ENCODE data around the gene SEC63.

SEC63 gene

GRCh38 chr6:107840636-107841274 is 117.3 kb downstream of the SEC63 start:
- Histone ChIP-seq H3K9ac (ENCODE audit: low read length) (no peak overlapping the region), H3K4me1 (ENCODE audit: control insufficient read depth, insufficient read depth, low read length) (no peaks in the 10 kb centered on the region), H3K36me3 (ENCODE audit: control insufficient read depth, insufficient read depth, low read length) (no peaks in the 10 kb centered on the region), H3K27me3 (ENCODE audit: control insufficient read depth, insufficient read depth, low read length) (no peaks in the 10 kb centered on the region), H3K4me3 (ENCODE audit: low read length) (no peak overlapping the region), H3K27ac (ENCODE audit: low read depth, low read length) (no peak overlapping the region)

DNA sequence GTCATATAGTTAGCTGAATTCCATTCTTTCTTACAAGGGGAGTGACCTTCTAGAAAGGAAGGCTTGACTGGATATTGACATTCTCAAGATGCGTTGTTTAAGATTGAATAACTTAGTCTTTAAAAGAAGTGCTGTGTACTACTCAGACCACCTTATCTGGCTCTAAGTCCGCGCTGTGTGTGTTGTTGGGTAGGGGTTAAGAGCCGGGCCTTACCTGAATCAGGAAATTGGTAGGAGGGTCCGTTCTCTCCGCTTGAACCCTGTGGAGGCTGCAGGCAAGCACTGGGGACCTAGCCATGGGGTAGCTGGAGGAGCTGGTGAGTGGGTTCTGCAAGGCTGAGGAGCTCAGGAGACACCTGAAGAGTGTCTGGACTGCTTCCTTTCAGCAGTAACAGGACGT is 124.9 kb downstream of the SEC63 start:
- Histone ChIP-seq H3K9ac (ENCODE audit: low read length) (no peak overlapping the region), H3K4me1 (ENCODE audit: control insufficient read depth, insufficient read depth, low read length) (no peaks in the 10 kb centered on the region), H3K27ac (ENCODE audit: low read depth, low read length) (no peak overlapping the region), H3K27me3 (ENCODE audit: control insufficient read depth, insufficient read depth, low read length) (no peaks in the 10 kb centered on the region), H3K4me3 (ENCODE audit: low read length) (no peak overlapping the region), H3K36me3 (ENCODE audit: control insufficient read depth, insufficient read depth, low read length) (no peaks in the 10 kb centered on the region)

DNA sequence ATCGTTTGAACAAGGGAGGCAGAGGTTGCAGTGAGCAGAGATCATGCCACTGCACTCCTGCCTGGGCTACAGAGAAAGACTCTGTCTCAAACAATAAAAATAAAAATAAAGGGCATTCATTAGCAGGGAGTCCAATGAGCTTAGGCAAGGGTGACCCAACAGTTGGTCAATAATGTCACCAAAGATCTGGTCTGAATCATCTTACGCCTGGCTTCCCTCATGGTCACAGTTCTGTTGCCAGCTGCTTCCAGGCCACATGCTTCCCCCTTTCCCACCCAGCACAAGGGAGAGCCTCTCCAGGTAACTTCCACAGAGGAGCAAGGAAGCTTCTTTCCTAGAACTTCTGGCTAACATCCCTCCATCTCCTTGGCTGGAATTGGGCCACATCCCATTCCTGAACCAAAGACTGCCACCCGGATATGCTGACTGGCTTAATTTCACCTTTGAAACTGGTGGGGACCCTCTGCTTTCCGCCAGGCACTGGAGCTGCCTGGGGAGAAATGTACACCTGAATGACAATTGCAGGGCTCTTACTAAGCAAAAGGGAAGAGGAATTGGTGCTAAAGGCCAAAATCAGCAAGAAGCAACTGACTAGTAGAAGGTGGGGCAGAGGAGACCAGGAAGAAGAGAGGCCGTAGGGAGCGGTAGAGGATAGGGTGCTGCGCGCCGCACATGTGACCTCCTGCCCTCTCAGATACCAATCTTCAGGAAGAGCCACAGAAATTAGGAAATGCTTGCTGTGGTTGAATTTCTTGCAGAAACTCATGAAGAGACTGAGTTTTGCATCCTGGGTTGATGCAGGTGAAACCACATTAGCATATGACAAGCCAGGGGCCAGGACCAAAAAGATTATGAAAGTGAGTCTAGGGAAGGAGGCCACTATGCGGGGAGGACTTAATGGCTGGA is 125.6 kb downstream of the SEC63 start:
- no peaks in the 10 kb centered on the region for H3K4me1 ChIP-seq (ENCODE audit: control insufficient read depth, insufficient read depth, low read length)
- no peak overlapping the region for H3K9ac ChIP-seq (ENCODE audit: low read length)
- no peak overlapping the region for H3K27ac ChIP-seq (ENCODE audit: low read depth, low read length)
- H3K4me3 ChIP-seq (ENCODE audit: low read length): no peak overlapping the region
- no peaks in the 10 kb centered on the region for H3K27me3 ChIP-seq (ENCODE audit: control insufficient read depth, insufficient read depth, low read length)
- H3K36me3 ChIP-seq (ENCODE audit: control insufficient read depth, insufficient read depth, low read length): no peaks in the 10 kb centered on the region

GRCh38 chr6:107830060-107830459 is 127.9 kb downstream of the SEC63 start:
- no peak overlapping the region for H3K4me3 ChIP-seq (ENCODE audit: low read length)
- H3K27ac ChIP-seq (ENCODE audit: low read depth, low read length): no peak overlapping the region
- H3K27me3 ChIP-seq (ENCODE audit: control insufficient read depth, insufficient read depth, low read length): no peaks in the 10 kb centered on the region
- H3K36me3 ChIP-seq (ENCODE audit: control insufficient read depth, insufficient read depth, low read length): no peaks in the 10 kb centered on the region
- no peak overlapping the region for H3K9ac ChIP-seq (ENCODE audit: low read length)
- H3K4me1 ChIP-seq (ENCODE audit: control insufficient read depth, insufficient read depth, low read length): no peaks in the 10 kb centered on the region

- H3K9ac ChIP-seq (ENCODE audit: low read length): no peak overlapping the region
- H3K27me3 ChIP-seq (ENCODE audit: control insufficient read depth, insufficient read depth, low read length): no peaks in the 10 kb centered on the region
- H3K27ac ChIP-seq (ENCODE audit: low read depth, low read length): no peak overlapping the region
- H3K36me3 ChIP-seq (ENCODE audit: control insufficient read depth, insufficient read depth, low read length): no peaks in the 10 kb centered on the region
- no peak overlapping the region for H3K4me3 ChIP-seq (ENCODE audit: low read length)
- no peaks in the 10 kb centered on the region for H3K4me1 ChIP-seq (ENCODE audit: control insufficient read depth, insufficient read depth, low read length)
Measured at GRCh38 chr6:107827541-107827940, 130.5 kb downstream of the SEC63 start.

DNA sequence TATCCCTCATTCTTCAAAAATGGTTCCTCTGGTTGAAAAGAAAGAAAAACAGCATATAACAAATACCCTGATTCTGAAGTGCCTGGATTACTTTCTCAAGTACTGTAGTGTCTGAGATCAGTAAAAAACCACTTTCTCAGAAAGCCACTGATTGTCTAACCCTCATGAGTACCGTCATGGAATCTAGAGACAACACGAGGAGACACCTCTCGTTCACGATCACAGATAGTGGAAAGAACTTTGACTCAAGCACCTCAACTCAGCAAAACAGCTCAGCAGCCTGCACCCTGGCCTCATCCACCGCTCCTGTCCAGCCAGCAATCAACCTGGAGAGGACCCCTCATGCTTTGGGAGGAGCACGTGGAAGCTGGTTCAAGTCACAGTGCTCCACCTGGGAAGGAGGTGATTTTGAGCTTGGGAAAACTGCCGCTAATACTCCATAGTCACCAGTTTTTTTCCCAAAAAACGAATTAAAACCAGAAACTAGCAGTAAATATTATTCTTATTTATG is 134.9 kb downstream of the SEC63 start:
- peaks cover 5% of the 10 kb centered on the region for H3K4me1 ChIP-seq (ENCODE audit: control insufficient read depth, insufficient read depth, low read length)
- H3K36me3 ChIP-seq (ENCODE audit: control insufficient read depth, insufficient read depth, low read length): no peaks in the 10 kb centered on the region
- H3K9ac ChIP-seq (ENCODE audit: low read length): no peak overlapping the region
- peak overlapping the region; percentile 25 for H3K4me3 ChIP-seq (ENCODE audit: low read length)
- H3K27ac ChIP-seq (ENCODE audit: low read depth, low read length): no peak overlapping the region
- no peaks in the 10 kb centered on the region for H3K27me3 ChIP-seq (ENCODE audit: control insufficient read depth, insufficient read depth, low read length)

GRCh38 chr6:107822176-107823046 is 135.6 kb downstream of the SEC63 start:
- H3K27ac ChIP-seq (ENCODE audit: low read depth, low read length): no peak overlapping the region
- H3K27me3 ChIP-seq (ENCODE audit: control insufficient read depth, insufficient read depth, low read length): no peaks in the 10 kb centered on the region
- no peaks in the 10 kb centered on the region for H3K36me3 ChIP-seq (ENCODE audit: control insufficient read depth, insufficient read depth, low read length)
- no peak overlapping the region for H3K9ac ChIP-seq (ENCODE audit: low read length)
- no peak overlapping the region for H3K4me3 ChIP-seq (ENCODE audit: low read length)
- H3K4me1 ChIP-seq (ENCODE audit: control insufficient read depth, insufficient read depth, low read length): peaks cover 5% of the 10 kb centered on the region

DNA sequence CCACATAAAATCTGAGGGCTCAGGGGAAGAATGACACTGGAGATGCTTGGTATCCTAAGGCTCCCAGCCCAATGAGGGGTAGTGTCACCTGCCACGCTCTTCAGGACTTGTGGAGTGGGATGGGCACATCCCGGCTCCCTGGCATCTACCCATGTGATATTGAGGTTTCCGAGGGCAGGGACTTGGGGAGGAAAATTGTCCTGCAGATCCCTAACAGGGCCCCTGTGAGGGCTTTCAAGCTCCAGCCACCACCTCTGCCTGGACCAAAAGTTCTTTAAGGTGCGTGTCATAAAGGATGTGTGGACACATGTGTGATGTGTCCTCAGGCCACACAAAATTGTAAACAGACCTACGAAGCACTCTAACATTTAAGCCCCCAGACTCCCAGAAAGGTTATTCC is 136.4 kb downstream of the SEC63 start:
- Histone ChIP-seq H3K4me1 (ENCODE audit: control insufficient read depth, insufficient read depth, low read length) (peaks cover 5% of the 10 kb centered on the region), H3K27ac (ENCODE audit: low read depth, low read length) (no peak overlapping the region), H3K4me3 (ENCODE audit: low read length) (no peak overlapping the region), H3K27me3 (ENCODE audit: control insufficient read depth, insufficient read depth, low read length) (no peaks in the 10 kb centered on the region), H3K9ac (ENCODE audit: low read length) (no peak overlapping the region), H3K36me3 (ENCODE audit: control insufficient read depth, insufficient read depth, low read length) (no peaks in the 10 kb centered on the region)

GRCh38 chr6:107820338-107821261 is 137.4 kb downstream of the SEC63 start:
- Histone ChIP-seq H3K4me1 (ENCODE audit: control insufficient read depth, insufficient read depth, low read length) (peaks cover 5% of the 10 kb centered on the region), H3K9ac (ENCODE audit: low read length) (no peak overlapping the region), H3K27ac (ENCODE audit: low read depth, low read length) (no peak overlapping the region), H3K27me3 (ENCODE audit: control insufficient read depth, insufficient read depth, low read length) (no peaks in the 10 kb centered on the region), H3K4me3 (ENCODE audit: low read length) (peak overlapping the region; percentile 47), H3K36me3 (ENCODE audit: control insufficient read depth, insufficient read depth, low read length) (no peaks in the 10 kb centered on the region)

GRCh38 chr6:107819964-107820337 is 138.1 kb downstream of the SEC63 start:
- H3K9ac ChIP-seq (ENCODE audit: low read length): no peak overlapping the region
- H3K27me3 ChIP-seq (ENCODE audit: control insufficient read depth, insufficient read depth, low read length): no peaks in the 10 kb centered on the region
- peaks cover 5% of the 10 kb centered on the region for H3K4me1 ChIP-seq (ENCODE audit: control insufficient read depth, insufficient read depth, low read length)
- no peaks in the 10 kb centered on the region for H3K36me3 ChIP-seq (ENCODE audit: control insufficient read depth, insufficient read depth, low read length)
- no peak overlapping the region for H3K27ac ChIP-seq (ENCODE audit: low read depth, low read length)
- peak overlapping the region; percentile 47 for H3K4me3 ChIP-seq (ENCODE audit: low read length)

DNA sequence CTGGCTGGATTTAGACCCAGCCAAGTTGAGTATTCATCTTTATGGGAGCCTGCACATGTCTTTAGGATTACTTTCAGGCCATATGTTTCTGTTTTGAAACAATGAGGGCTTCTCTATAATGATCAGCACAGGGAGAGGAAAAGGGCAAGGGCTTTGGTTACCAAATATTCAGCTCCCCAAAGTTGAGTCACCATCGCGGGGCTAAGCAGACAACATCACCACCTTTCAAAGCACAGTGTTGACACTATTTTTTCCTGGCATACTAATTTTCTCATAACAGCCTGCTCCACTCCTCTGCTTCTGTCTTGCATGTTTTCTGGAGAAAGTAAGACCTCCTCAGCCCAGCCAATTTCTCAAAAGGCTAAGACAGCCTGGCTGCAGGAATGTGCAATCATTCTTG is 138.8 kb downstream of the SEC63 start:
- H3K27me3 ChIP-seq (ENCODE audit: control insufficient read depth, insufficient read depth, low read length): no peaks in the 10 kb centered on the region
- H3K4me1 ChIP-seq (ENCODE audit: control insufficient read depth, insufficient read depth, low read length): peaks cover 5% of the 10 kb centered on the region
- H3K36me3 ChIP-seq (ENCODE audit: control insufficient read depth, insufficient read depth, low read length): no peaks in the 10 kb centered on the region
- no peak overlapping the region for H3K27ac ChIP-seq (ENCODE audit: low read depth, low read length)
- H3K9ac ChIP-seq (ENCODE audit: low read length): no peak overlapping the region
- no peak overlapping the region for H3K4me3 ChIP-seq (ENCODE audit: low read length)

All from rectal smooth muscle tissue (tissue), 1 donor.